SU-DHL-6 (cell line): ENCODE data around the gene TMEM86B.

ENCODE experiments used
- EZH2phosphoT487 ChIP-seq: fragments of 200-600 bp; sonication (generic), shearing (Covaris generic); conservative IDR thresholded peaks from 2 replicates; pipeline ENCODE4 v1.6.1; 2018; ENCODE audit warnings: mild to moderate bottlenecking, antibody characterized with exemption, low read length, moderate library complexity, mixed read lengths
- TF ChIP-seq, protein P1 (sequence below): fragments of 200-600 bp; sonication (generic); IDR thresholded peaks from one replicate; pipeline ENCODE4 v1.5.1; 2017; ENCODE audit warnings: antibody characterized with exemption, mild to moderate bottlenecking, low read length, moderate library complexity; ENCODE audit not compliant: insufficient read depth, poor library complexity, severe bottlenecking

GRCh38 chr19:55241935-55242464, 13.4 kb upstream of the TMEM86B start:
- TF ChIP-seq, protein P1, sequence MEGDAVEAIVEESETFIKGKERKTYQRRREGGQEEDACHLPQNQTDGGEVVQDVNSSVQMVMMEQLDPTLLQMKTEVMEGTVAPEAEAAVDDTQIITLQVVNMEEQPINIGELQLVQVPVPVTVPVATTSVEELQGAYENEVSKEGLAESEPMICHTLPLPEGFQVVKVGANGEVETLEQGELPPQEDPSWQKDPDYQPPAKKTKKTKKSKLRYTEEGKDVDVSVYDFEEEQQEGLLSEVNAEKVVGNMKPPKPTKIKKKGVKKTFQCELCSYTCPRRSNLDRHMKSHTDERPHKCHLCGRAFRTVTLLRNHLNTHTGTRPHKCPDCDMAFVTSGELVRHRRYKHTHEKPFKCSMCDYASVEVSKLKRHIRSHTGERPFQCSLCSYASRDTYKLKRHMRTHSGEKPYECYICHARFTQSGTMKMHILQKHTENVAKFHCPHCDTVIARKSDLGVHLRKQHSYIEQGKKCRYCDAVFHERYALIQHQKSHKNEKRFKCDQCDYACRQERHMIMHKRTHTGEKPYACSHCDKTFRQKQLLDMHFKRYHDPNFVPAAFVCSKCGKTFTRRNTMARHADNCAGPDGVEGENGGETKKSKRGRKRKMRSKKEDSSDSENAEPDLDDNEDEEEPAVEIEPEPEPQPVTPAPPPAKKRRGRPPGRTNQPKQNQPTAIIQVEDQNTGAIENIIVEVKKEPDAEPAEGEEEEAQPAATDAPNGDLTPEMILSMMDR = no peak
- no peak for TF ChIP-seq EZH2phosphoT487
